GM12878 (cell line): Measurements from ENCODE around the gene PAEP. TPM values are rescaled to one million over a fixed set of nuclear protein-coding genes. Genes with fewer than 3 reads are reported as not detected.

Experiments
- ATAC-seq: fragments of 200-7000 bp; cut with Tn5 transposase; 3 replicates; pipeline ENCODE4 v1.9.1; 2020; ENCODE audit warnings: mild to moderate bottlenecking, moderate library complexity
- BruUV-seq: library from RNA; stranded (reverse); fragments of 400-500 nt; replicated peaks from 2 replicates; lab custom pipeline; 2021; lab: Mats Ljungman, UMichigan
- CTCF ChIA-PET: fragments of 300-600 bp; sonication (Branson Sonifier 250); formaldehyde crosslinking; extraction: SDS; loops from one replicate; lab custom pipeline; 2021; ENCODE audit warnings: inconsistent platforms; lab: Yijun Ruan, JAX
- POLR2A ChIA-PET: fragments of 350-600 bp; formaldehyde crosslinking; extraction: SDS; loops from one replicate; lab custom pipeline; 2021; ENCODE audit warnings: inconsistent platforms; lab: Charles Lee
- RAD21 ChIA-PET: fragments of 300-600 bp; sonication (Branson Sonifier 250); formaldehyde crosslinking; loops from one replicate; lab custom pipeline; 2023; ENCODE audit warnings: antibody characterized with exemption; ENCODE audit not compliant: unreplicated experiment; lab: Charles Lee
- SMC1A ChIA-PET: fragments of 300-600 bp; sonication (Branson Sonifier 250); formaldehyde crosslinking; loops from one replicate; lab custom pipeline; 2023; ENCODE audit not compliant: unreplicated experiment, uncharacterized antibody; lab: Charles Lee
- DNase-seq: peaks from one replicate; pipeline ENCODE4 v3.0.0-alpha.2; 2011; ENCODE audit warnings: low read depth, low spot score
- FAIRE-seq: peaks from 3 replicates; lab custom pipeline; 2011; peaks lifted over from hg19 to GRCh38; lab: Jason Lieb, UNC
- H2AFZ ChIP-seq: 2 replicates; pipeline ENCODE4 v1.6.0; 2011; ENCODE audit warnings: low read depth, low read length, control low read depth; ENCODE audit not compliant: control insufficient read depth
- H3K27ac ChIP-seq: 2 replicates; pipeline ENCODE4 v1.5.1; 2011; ENCODE audit warnings: control low read depth; ENCODE audit not compliant: control insufficient read depth, insufficient read depth
- H3K27me3 ChIP-seq, 2 experiments: replicated peaks in 1 of 2; 2 replicates each; pipeline versions ENCODE4 v1.6.0 to v1.6.1; 2011; ENCODE audit warnings: low read length in 1 of 2; ENCODE audit not compliant: control insufficient read depth in 2 of 2, insufficient read depth in 2 of 2
- H3K36me3 ChIP-seq, 2 experiments: 2 replicates each; pipeline ENCODE4 v1.5.1; 2011; ENCODE audit warnings: low read length in 1 of 2; ENCODE audit not compliant: control insufficient read depth in 2 of 2, insufficient read depth in 2 of 2
- H3K4me1 ChIP-seq: 2 replicates; pipeline ENCODE4 v1.6.1; 2011; ENCODE audit warnings: mild to moderate bottlenecking, low read length, moderate library complexity, mixed read lengths; ENCODE audit not compliant: control insufficient read depth, insufficient read depth
- H3K4me2 ChIP-seq: 2 replicates; pipeline ENCODE4 v1.6.0; 2011; ENCODE audit warnings: control low read depth; ENCODE audit not compliant: control insufficient read depth, insufficient read depth
- H3K4me3 ChIP-seq: fragments of 200-600 bp; sonication (generic); 2 replicates; pipeline ENCODE4 v1.5.1; 2016
- H3K79me2 ChIP-seq: 2 replicates; pipeline ENCODE4 v1.6.0; 2011; ENCODE audit warnings: low read length; ENCODE audit not compliant: control insufficient read depth, insufficient read depth
- H3K9ac ChIP-seq: 2 replicates; pipeline ENCODE4 v1.8.0; 2011; ENCODE audit warnings: low read length, control low read depth, mixed read lengths; ENCODE audit not compliant: control insufficient read depth, insufficient read depth
- H3K9me3 ChIP-seq: replicated peaks from 3 replicates; pipeline ENCODE4 v1.5.1; 2011; ENCODE audit warnings: mild to moderate bottlenecking, low read length; ENCODE audit not compliant: control insufficient read depth, insufficient read depth
- H4K20me1 ChIP-seq: 2 replicates; pipeline ENCODE4 v1.6.0; 2011; ENCODE audit not compliant: control insufficient read depth, insufficient read depth
- ASH2L ChIP-seq: fragments of 300-600, 200-600 bp; sonication (generic); IDR thresholded peaks from 2 replicates; pipeline ENCODE4 v1.6.1; 2017; ENCODE audit warnings: low read depth, mild to moderate bottlenecking, borderline replicate concordance
- ATF7 ChIP-seq: fragments of 450-650 bp; IDR thresholded peaks from 2 replicates; pipeline ENCODE4 v1.6.1; 2016; ENCODE audit warnings: low read depth, mild to moderate bottlenecking
- DPF2 ChIP-seq: fragments of 450-650 bp; IDR thresholded peaks from 2 replicates; pipeline ENCODE4 v1.6.1; 2017; ENCODE audit warnings: mild to moderate bottlenecking
- FOXM1 ChIP-seq: IDR thresholded peaks from 2 replicates; pipeline ENCODE4 v1.6.1; 2012; ENCODE audit warnings: low read depth, mild to moderate bottlenecking, inconsistent platforms, low read length, moderate library complexity
- HCFC1 ChIP-seq: fragments of 150-350 bp; IDR thresholded peaks from 2 replicates; pipeline ENCODE4 v1.6.1; 2014; ENCODE audit warnings: low read length
- SREBF1 ChIP-seq: IDR thresholded peaks from 2 replicates; pipeline ENCODE4 v1.6.1; 2012; ENCODE audit warnings: mild to moderate bottlenecking, low read length
- SREBF2 ChIP-seq: IDR thresholded peaks from 2 replicates; pipeline ENCODE4 v1.6.1; 2012; ENCODE audit warnings: mild to moderate bottlenecking, low read length
- SRF ChIP-seq, 2 experiments: IDR thresholded peaks; 2 replicates each; pipeline ENCODE4 v1.6.1; 2011; ENCODE audit warnings: low read depth in 2 of 2, low read length in 2 of 2, mild to moderate bottlenecking in 1 of 2, moderate library complexity in 1 of 2
- STAT1 ChIP-seq: fragments of 450-650 bp; conservative IDR thresholded peaks from 2 replicates; pipeline ENCODE4 v1.6.1; 2014; ENCODE audit warnings: antibody characterized with exemption, mild to moderate bottlenecking
- STAT3 ChIP-seq: IDR thresholded peaks from 2 replicates; pipeline ENCODE4 v1.6.1; 2011; ENCODE audit warnings: low read depth, low read length, improper control_type of control experiment
- ZBED1 ChIP-seq: IDR thresholded peaks from 2 replicates; pipeline ENCODE4 v1.6.1; 2016; ENCODE audit warnings: borderline replicate concordance
- WGBS: methylation state at CpG from one replicate; pipeline ENCODE4 v1.1.6; 2016; ENCODE audit warnings: low lambda C conversion rate; ENCODE audit not compliant: insufficient replicate concordance, insufficient coverage; ENCODE audit errors: missing lambda C conversion rate; 5-methylcytosine and 5-hydroxymethylcytosine counted together
- in situ Hi-C: fragments of 300-500 bp; cut with MboI; formaldehyde crosslinking; loops from 9 replicates; pipeline ENCODE4 v1.14.3; 2018; ENCODE audit warnings: mixed read lengths
- intact Hi-C: fragments of 100-400 bp; cut with micrococcal nuclease; formaldehyde crosslinking; loops from one replicate; pipeline ENCODE4 v1.14.2; 2022; ENCODE audit not compliant: unreplicated experiment
- polyA plus RNA-seq, 11 experiments: library from polyadenylated mRNA; depleted of rRNA in 4 of 11; unstranded in 6 of 11; stranded (reverse) in 5 of 11; fragments of >200 nt; fragmentation: Nextera tagmentation in 4 of 11; fragmentation: Illumina TruSeq in 1 of 11; extraction: Ambion mirVana in 4 of 11; extraction: Trizol in 1 of 11; gene quantifications; 1 replicate in 1 of 11; 2 replicates in 10 of 11; pipeline versions ENCODE4 v1.2.1 to v1.2.3, GENCODE V29; 2011 to 2016; ENCODE audit warnings: inconsistent platforms in 2 of 11, missing spikeins in 2 of 11, low read depth in 1 of 11
- total RNA-seq, 4 experiments: library from RNA; depleted of rRNA in 3 of 4; stranded (reverse); fragments of >200 nt in 3 of 4; fragmentation: Illumina TruSeq in 1 of 4; extraction: Trizol in 1 of 4; gene quantifications; 2 replicates each; pipeline versions ENCODE4 v1.2.1 to v1.2.3, GENCODE V29; 2013 to 2021
- TF ChIP-seq, protein P1 (sequence below): fragments of 450-650 bp; IDR thresholded peaks from 2 replicates; pipeline ENCODE4 v1.6.1; 2016; ENCODE audit warnings: mild to moderate bottlenecking
- TF ChIP-seq, protein P2 (sequence below): IDR thresholded peaks from 2 replicates; pipeline ENCODE4 v1.6.1; 2012; ENCODE audit warnings: low read depth, low read length, improper control_type of control experiment
- TF ChIP-seq, protein P3 (sequence below): IDR thresholded peaks from 2 replicates; pipeline ENCODE4 v1.6.1; 2012; ENCODE audit warnings: low read depth, low read length, improper control_type of control experiment
- TF ChIP-seq, protein P4 (sequence below): IDR thresholded peaks from 2 replicates; pipeline ENCODE4 v1.6.1; 2012; ENCODE audit warnings: low read depth, low read length, improper control_type of control experiment

PAEP gene
- total and polyA plus RNA-seq, 10 of the 15 experiments (the other 5 are each of a cell fraction or from before 2014, with no cell fraction given) = not detected

DNA sequence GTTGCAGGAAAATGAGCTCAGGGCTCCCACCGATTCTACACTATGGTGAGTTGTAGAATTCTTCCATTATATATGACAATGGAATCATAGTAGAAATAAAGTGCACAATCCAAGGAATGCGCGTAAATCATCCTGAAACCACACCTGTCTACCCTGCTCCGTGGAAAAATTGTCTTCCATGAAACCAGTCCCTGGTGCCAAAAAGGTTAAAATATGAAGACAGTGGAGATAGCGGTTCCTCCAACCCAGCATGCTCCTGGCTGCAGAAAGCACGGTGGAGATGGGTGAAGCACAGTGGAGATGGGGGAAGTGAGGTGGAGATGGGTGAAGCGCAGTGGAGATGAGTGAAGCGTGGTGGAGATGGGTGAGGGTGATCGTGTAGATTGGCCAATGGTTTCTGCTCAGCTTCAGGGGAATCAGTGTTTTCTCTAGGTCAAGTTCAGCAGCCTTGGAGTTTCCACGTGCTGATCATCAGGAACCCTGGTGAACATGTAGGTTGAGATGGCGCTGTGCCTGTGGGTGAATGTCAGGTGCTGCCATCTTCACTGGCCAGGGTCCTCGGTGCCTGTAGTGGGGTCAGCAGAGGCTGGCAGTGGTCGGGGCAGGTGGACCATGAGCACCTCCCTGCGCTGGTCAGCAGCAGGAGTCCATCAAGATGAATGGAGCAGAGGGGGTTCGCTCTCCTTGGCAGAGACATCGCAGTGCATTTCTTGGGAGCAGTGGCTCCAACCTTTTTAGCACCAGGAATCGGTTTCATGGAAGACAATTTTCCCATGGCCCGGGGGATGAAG, 20.3 kb downstream of the PAEP start:
- Histone ChIP-seq H2AFZ (no peak overlapping the region), H4K20me1 (no peaks in the 10 kb centered on the region), H3K4me3 (no peak overlapping the region)
- intact Hi-C loops = no loop called here
- SMC1A ChIA-PET = no interaction called here
- FAIRE-seq = no peak
- TF ChIP-seq STAT3 = no peak
- TF ChIP-seq, protein P1, sequence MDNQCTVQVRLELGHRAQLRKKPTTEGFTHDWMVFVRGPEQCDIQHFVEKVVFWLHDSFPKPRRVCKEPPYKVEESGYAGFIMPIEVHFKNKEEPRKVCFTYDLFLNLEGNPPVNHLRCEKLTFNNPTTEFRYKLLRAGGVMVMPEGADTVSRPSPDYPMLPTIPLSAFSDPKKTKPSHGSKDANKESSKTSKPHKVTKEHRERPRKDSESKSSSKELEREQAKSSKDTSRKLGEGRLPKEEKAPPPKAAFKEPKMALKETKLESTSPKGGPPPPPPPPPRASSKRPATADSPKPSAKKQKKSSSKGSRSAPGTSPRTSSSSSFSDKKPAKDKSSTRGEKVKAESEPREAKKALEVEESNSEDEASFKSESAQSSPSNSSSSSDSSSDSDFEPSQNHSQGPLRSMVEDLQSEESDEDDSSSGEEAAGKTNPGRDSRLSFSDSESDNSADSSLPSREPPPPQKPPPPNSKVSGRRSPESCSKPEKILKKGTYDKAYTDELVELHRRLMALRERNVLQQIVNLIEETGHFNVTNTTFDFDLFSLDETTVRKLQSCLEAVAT = no peak
- TF ChIP-seq, protein P2, sequence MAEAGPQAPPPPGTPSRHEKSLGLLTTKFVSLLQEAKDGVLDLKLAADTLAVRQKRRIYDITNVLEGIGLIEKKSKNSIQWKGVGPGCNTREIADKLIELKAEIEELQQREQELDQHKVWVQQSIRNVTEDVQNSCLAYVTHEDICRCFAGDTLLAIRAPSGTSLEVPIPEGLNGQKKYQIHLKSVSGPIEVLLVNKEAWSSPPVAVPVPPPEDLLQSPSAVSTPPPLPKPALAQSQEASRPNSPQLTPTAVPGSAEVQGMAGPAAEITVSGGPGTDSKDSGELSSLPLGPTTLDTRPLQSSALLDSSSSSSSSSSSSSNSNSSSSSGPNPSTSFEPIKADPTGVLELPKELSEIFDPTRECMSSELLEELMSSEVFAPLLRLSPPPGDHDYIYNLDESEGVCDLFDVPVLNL = no peak
- TF ChIP-seq, all 136 proteins: peak for 0
- in situ Hi-C loops = no loop called here
- no peak overlapping the region for H3K9ac ChIP-seq
- no peaks in the 10 kb centered on the region for H3K9me3 ChIP-seq
- no peaks in the 10 kb centered on the region for H3K27me3 ChIP-seq
- DNase-seq (no peak), ATAC-seq (no peak)
- 41% methylated on average over 18 of the region's 18 CpGs for WGBS
- H3K4me1 ChIP-seq = no peaks in the 10 kb centered on the region
- ChIA-PET POLR2A (no interaction called here), CTCF (no interaction called here), RAD21 (no interaction called here)
- H3K27ac ChIP-seq = no peak overlapping the region
- no peak overlapping the region for H3K4me2 ChIP-seq
- BruUV-seq = no TSS peak
- no peaks in the 10 kb centered on the region for H3K79me2 ChIP-seq
- no peaks in the 10 kb centered on the region for H3K36me3 ChIP-seq

DNA sequence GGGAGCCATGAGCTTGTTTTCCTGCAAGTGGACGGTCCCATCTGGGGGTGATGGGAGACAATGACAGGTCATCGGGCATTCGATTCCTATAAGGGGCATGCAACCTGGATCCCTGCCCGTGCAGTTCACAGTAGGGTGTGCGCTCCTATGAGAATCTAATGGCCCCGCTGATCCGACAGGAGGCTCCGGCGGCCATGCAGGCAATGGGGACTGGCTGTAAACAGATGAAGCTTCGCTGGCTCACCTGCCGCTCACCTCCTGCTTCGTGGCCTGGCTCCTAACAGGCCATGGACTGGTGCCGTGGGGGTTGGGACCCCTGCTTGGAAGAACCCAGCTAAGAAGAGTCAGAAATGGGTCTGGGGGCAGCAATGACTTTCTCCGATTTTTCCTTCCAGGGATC, 21.0 kb downstream of the PAEP start:
- H4K20me1 ChIP-seq = no peaks in the 10 kb centered on the region
- no TSS peak for BruUV-seq
- no peak overlapping the region for H3K27ac ChIP-seq
- in situ Hi-C loops = no loop called here
- no peak overlapping the region for H3K4me2 ChIP-seq
- SMC1A ChIA-PET = no interaction called here
- RAD21 ChIA-PET = no interaction called here
- POLR2A ChIA-PET = no interaction called here
- intact Hi-C loops = no loop called here
- no peaks in the 10 kb centered on the region for H3K4me1 ChIP-seq
- no peak for FAIRE-seq
- H3K9me3 ChIP-seq = no peaks in the 10 kb centered on the region
- no peak for DNase-seq
- no peaks in the 10 kb centered on the region for H3K79me2 ChIP-seq
- no peaks in the 10 kb centered on the region for H3K36me3 ChIP-seq
- H2AFZ ChIP-seq = no peak overlapping the region
- 61% methylated on average over 14 of the region's 14 CpGs for WGBS
- no peaks in the 10 kb centered on the region for H3K27me3 ChIP-seq
- no peak overlapping the region for H3K4me3 ChIP-seq
- ATAC-seq = no peak
- no peak overlapping the region for H3K9ac ChIP-seq
- CTCF ChIA-PET = no interaction called here
- TF ChIP-seq, protein P3, sequence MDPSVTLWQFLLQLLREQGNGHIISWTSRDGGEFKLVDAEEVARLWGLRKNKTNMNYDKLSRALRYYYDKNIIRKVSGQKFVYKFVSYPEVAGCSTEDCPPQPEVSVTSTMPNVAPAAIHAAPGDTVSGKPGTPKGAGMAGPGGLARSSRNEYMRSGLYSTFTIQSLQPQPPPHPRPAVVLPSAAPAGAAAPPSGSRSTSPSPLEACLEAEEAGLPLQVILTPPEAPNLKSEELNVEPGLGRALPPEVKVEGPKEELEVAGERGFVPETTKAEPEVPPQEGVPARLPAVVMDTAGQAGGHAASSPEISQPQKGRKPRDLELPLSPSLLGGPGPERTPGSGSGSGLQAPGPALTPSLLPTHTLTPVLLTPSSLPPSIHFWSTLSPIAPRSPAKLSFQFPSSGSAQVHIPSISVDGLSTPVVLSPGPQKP = no peak
- no peak for TF ChIP-seq FOXM1
- no peak for TF ChIP-seq SRF (IDR thresholded peaks at IDR 0.05; ENCODE audit: low read depth in 2 of 2, low read length in 2 of 2)
- no peak for TF ChIP-seq HCFC1
- TF ChIP-seq, protein P4, sequence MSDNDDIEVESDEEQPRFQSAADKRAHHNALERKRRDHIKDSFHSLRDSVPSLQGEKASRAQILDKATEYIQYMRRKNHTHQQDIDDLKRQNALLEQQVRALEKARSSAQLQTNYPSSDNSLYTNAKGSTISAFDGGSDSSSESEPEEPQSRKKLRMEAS = no peak
- TF ChIP-seq ASH2L = no peak
- no peak for TF ChIP-seq ATF7
- TF ChIP-seq DPF2 = no peak
- no peak for TF ChIP-seq STAT1
- TF ChIP-seq SREBF1 = no peak
- no peak for TF ChIP-seq ZBED1
- no peak for TF ChIP-seq SREBF2
